Activated T-helper 9 cell treated with anti-CD3 and anti-CD28 coated beads, Interleukin-2, amount 50 U/mL, for 16 hours (primary cell): ENCODE measurements around the gene DLGAP4.
"Not testable (repeated sequence)": the region's sequence is repeated elsewhere in the genome, so short reads cannot be mapped to it uniquely, and the experiment has no call there.

Experiments
- DNase-seq: peaks from one replicate; pipeline ENCODE4 v3.0.0-alpha.2; 2020; ENCODE audit warnings: low read depth

DLGAP4 gene

DNA sequence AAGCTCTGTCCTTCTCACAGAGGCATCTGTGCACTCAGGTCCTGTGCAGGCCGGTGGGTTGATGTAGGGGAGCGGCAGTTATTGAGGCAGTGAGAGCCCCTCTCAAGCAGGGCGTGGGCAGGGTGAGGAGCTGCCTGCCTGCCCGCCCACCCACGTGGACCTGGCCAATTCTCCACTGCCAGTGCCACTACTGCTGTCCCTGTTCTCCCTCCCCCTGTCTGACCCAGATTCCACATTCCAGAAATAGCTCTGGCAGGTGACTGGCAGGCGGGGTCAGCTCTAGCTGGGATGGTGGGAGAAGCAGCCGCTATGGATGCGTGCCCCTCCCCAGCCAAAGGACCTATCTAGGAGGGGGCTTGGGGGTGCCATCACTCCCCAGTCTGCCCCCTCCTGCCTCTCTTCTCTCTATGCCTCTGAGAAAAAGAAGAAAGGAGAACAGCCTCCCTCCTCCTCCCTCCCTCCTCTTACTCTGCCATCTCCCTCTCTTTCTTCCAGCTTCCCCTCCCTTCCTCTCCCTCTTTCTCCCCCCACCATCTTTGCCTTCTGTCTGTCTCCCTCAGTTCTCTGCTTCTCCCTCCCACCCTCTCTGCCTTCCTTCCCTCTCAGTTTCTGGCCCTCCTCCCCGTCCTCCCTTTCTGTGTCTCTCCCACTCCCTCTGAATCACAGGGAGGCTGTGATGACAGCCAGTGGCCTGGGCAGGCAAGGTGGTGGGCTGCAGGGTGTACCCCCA lies 148.7 kb downstream of the DLGAP4 start:
- DNase-seq: no peak

DNA sequence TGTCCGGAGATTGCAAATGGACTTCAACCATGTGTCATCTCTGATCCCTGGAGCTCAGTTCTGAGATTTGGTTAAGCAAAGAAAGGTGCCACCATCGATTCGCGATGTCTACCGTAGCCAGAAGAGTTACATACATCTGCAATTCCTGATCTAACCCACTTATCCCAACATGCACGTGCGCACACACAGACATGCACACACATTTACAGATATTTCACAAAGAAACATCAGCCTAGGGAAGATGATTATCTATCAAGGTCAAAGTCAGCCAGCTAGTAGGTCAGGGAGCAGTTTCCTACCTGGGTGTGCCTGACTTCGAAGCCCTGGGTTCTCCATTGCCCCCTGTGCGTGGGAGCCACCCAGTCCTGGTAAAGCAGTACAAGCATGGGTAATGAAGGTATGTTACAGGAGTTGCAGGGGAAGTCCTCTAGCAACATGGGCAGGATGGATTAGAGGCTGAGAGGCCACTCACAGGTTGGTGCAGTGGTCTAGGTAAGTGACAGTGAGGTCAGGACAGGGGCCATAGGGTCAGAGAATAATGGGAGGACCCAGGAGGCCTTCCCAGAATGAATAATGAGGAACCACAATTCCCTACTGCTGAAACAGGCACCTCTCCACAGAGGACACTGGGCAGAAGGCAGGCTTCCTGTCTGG lies 150.0 kb downstream of the DLGAP4 start:
- DNase-seq: no peak

DNA sequence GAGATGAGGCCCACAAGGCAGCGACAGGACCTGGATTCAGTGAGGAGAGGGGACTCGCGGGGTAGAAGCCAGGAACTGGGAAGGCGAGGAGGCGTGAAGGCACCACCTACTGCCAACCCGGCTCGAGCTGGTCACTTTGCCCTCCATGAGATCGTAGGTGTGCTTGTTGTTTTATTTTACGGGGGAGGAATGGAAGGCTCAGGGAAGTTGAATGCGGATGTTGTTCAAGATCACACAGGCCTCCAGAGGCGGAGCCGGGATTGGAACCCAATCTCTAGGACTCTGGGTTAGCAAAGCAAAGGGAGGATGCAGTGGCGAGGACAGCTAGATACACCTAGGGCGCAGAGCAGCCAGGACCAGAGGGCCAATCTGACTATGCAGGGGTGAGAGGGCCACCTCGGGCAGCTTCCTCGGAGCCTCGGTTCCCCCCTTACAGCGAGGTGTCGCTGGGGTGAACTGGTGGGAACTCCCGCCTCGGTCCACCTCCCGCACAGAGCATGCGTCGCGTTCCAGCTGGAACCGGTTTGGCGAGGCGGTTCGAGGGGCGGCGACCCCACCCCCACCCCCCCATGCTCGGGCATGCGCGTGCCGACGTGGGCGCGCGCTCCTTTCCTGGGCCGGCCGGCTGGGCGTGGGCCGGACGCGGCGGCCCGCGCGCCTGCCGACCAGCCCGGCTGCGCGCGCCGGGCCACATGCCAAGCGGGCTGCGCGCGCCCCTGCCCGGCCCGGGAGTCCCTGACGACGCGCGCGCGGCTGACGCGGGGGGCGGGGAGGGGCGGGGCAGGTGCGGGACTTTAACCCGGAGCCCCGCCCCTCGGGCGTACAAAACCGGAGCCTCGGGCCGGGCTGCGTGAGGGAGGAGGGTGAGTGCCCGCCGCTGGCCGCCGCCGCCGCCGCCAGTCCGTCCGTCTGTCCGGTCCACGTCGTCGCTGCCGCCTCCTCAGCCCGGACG lies 154.8 kb downstream of the DLGAP4 start:
- DNase-seq: peak; percentile 89

GRCh38 chr20:36461600-36462439 lies 155.7 kb downstream of the DLGAP4 start:
- peak; percentile 19 for DNase-seq

- no peak for DNase-seq
Measured at GRCh38 chr20:36462440-36463211, 156.5 kb downstream of the DLGAP4 start.

GRCh38 chr20:36463212-36464061 lies 157.3 kb downstream of the DLGAP4 start:
- DNase-seq: no peak

DNA sequence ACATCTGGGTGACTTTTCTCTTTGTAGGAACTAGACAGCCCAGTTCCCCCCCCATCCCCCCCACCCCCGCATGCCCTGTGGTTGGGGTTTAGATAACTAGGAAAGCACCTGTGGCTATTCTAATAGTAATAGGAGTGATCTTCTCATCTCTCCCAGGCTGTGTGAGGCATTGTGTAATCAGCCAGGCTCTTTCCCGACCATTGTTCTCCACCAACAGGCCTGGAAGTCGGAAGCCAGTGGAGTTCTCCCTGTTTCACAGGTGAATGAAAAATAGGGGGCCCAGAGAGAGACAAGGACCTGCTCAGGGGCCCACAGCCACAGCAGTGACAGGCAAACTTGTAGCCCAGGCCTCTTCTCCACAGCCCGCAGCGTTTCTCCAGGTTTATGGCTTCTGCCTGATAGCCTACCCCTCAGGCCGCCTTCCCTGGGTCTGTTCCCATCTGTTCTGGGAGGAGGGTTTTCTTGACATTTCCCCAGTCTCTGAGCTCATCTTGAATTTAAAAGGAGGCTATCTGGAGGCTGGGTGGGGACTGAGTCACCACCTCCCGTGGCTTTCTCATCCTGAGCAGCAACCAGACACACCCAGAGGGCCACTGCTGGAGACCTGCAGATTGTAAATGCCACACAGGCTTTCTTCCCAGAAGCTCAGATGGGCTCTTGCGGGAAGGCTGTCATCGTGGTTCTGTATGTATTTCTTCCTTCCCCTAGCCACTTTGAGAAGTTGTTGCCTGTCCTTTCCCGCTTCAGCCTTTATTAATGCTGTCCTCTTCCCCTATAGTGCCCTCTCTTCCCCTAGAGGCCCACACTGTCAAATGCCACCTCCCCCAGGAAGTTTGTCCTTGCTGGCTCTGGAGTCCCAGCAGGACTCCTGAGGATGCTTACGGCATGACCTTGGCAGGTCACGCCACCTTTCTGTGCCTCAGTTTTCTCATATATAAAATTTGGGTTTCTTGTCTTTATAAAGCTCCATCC lies 159.3 kb downstream of the DLGAP4 start:
- DNase-seq: peak; percentile 32

- no peak for DNase-seq
Measured at GRCh38 chr20:36466089-36466488, 159.9 kb downstream of the DLGAP4 start.

- DNase-seq: peak; percentile 18
Measured at GRCh38 chr20:36467076-36467999, 161.2 kb downstream of the DLGAP4 start.

- no peak for DNase-seq
Measured at GRCh38 chr20:36468149-36469000, 162.2 kb downstream of the DLGAP4 start.

GRCh38 chr20:36469973-36470372 lies 163.8 kb downstream of the DLGAP4 start:
- DNase-seq: no peak

DNA sequence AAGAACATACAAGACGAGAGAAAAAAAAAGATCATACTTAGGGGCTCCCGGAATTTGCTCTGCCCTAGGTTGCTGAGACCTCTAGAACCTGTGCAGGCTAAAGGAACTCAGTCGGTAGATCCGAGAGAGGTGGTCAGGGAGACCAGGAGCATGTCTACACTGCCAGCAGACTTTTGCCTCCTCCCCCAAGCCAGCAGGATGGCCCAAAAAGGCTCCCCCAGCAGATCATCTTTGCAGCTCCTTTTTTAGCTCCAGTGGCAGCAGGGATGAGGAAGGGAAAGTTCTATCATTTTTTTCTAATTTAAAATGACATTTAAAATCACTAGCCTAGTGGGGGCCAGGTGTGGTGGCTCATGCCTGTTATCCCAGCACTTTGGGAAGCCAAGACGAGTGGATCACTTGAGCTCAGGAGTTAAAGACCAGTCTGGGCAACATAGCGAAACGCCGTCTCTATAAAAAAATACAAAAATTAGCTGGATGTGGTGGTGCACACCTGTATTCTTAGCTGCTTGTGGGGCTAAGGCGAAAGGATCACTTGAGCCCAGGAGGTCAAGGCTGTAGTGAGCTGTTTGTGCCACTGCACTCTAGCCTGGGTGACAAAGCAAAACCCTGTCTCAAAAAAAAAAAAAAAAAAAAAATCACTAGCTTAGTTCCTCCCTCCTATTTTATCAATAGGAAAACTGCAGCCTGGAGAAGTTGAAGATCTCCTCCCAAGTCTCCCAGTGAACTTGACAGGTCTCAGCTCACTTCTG lies 165.9 kb downstream of the DLGAP4 start:
- no peak for DNase-seq

- no peak for DNase-seq
Measured at GRCh38 chr20:36472637-36473090, 166.5 kb downstream of the DLGAP4 start.

DNA sequence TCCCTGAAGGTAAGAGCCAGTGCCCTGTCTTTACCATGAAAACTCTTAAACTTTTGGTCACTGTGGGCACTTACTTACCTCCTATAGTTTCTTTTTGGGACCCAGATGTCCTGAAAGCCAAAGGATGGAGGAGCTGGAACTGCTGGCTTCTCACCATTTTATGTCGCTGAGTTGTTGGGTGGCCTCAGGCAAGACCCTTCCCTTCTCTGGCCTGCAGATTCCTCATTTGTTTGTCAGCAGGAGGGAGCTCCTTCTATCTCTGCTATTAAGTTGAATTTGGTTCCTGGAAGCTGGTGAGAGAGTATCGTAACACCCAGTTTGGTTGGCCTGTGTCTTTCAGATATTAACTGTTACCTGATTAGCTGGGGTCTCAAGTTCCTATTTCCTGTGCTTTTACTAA lies 167.0 kb downstream of the DLGAP4 start:
- no peak for DNase-seq

DNA sequence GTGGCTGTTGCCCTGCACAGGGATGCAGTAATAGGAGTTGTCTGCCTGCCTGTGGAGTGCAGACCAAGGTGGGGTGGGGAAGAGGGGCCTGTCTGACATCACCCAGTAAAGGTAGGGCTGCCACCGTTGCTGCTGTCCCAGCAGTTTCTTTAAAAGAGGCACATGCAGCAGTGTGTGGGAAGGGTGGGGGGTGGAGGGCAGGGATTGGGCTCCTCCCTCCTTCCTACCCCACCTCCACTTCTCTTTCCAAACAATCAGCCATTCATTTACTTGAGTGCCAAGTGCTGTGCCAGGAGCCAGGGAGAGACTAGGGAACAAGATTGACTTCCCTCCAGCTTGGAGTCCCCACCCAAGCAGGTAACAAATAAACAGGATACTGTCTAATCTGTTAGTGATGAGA lies 168.4 kb downstream of the DLGAP4 start:
- DNase-seq: no peak

- not testable (repeated sequence) for DNase-seq
Measured at GRCh38 chr20:36475054-36475453, 168.9 kb downstream of the DLGAP4 start.
